GM12891 (cell line): ENCODE results near the gene WIPI1.

ENCODE experiments used
- POLR2A ChIP-seq: IDR thresholded peaks from 2 replicates; pipeline ENCODE4 v1.6.1; 2011; ENCODE audit warnings: low read depth, low read length, control low read depth
- POLR2AphosphoS5 ChIP-seq: IDR thresholded peaks from 2 replicates; pipeline ENCODE4 v1.6.1; 2011; ENCODE audit warnings: low read depth, low read length, control low read depth
- POU2F2 ChIP-seq: IDR thresholded peaks from 2 replicates; pipeline ENCODE4 v1.6.1; 2011; ENCODE audit warnings: low read depth, mild to moderate bottlenecking, control low read depth, low read length, moderate library complexity

- TF ChIP-seq POLR2A (no peak), POLR2AphosphoS5 (no peak), POU2F2 (no peak)
Measured at GRCh38 chr17:68435876-68436842, 21.1 kb downstream of the WIPI1 start.
